ENCODE data around the gene IL20RA.

Gene IL20RA

GRCh38 chr6:137019476-137020272 is 25.1 kb downstream of the IL20RA start:
- no peak for TF ChIP-seq CTCF (IDR thresholded peaks at IDR 0.05; ENCODE audit: low read depth, low read length, missing control alignments)
- in situ Hi-C loops (cut with HindIII; ENCODE audit: low sequenced_read_pairs), result no loop called here
- no peak for DNase-seq (ENCODE audit: low read depth)
- no peak overlapping the region for H3K4me3 ChIP-seq (ENCODE audit: low read depth, low read length)

- DNase-seq (ENCODE audit: low read depth), result no peak
- in situ Hi-C loops (cut with HindIII; ENCODE audit: low sequenced_read_pairs), result no loop called here
- no peak for TF ChIP-seq CTCF (IDR thresholded peaks at IDR 0.05; ENCODE audit: low read depth, low read length, missing control alignments)
- H3K4me3 ChIP-seq (ENCODE audit: low read depth, low read length), result no peak overlapping the region
Measured at GRCh38 chr6:137017081-137017480, 27.7 kb downstream of the IL20RA start.

GRCh38 chr6:137016356-137016755 is 28.4 kb downstream of the IL20RA start:
- in situ Hi-C loops (cut with HindIII; ENCODE audit: low sequenced_read_pairs), result no loop called here
- TF ChIP-seq CTCF (IDR thresholded peaks at IDR 0.05; ENCODE audit: low read depth, low read length, missing control alignments), result no peak

GRCh38 chr6:137015943-137016342 is 28.8 kb downstream of the IL20RA start:
- no peak for TF ChIP-seq CTCF (IDR thresholded peaks at IDR 0.05; ENCODE audit: low read depth, low read length, missing control alignments)
- in situ Hi-C loops (cut with HindIII; ENCODE audit: low sequenced_read_pairs), result no loop called here
- no peak overlapping the region for H3K4me3 ChIP-seq (ENCODE audit: low read depth, low read length)
- no peak for DNase-seq (ENCODE audit: low read depth)

More at GRCh38 chr6:137016356-137016755, 28.4 kb downstream of the IL20RA start:
- no peak overlapping the region for H3K4me3 ChIP-seq (ENCODE audit: low read depth, low read length)
- peak; percentile 57 for DNase-seq (ENCODE audit: low read depth)

GRCh38 chr6:137013738-137014602 is 30.8 kb downstream of the IL20RA start:
- TF ChIP-seq CTCF (IDR thresholded peaks at IDR 0.05; ENCODE audit: low read depth, low read length, missing control alignments), result peak; percentile 79
- in situ Hi-C loops (cut with HindIII; ENCODE audit: low sequenced_read_pairs), result no loop called here
- no peak overlapping the region for H3K4me3 ChIP-seq (ENCODE audit: low read depth, low read length)
- DNase-seq (ENCODE audit: low read depth), result peak; percentile 50

GRCh38 chr6:137013031-137013430 is 31.7 kb downstream of the IL20RA start:
- in situ Hi-C loops (cut with HindIII; ENCODE audit: low sequenced_read_pairs), result no loop called here
- DNase-seq (ENCODE audit: low read depth), result no peak
- no peak for TF ChIP-seq CTCF (IDR thresholded peaks at IDR 0.05; ENCODE audit: low read depth, low read length, missing control alignments)
- H3K4me3 ChIP-seq (ENCODE audit: low read depth, low read length), result no peak overlapping the region

Data from astrocyte of the cerebellum (primary cell).